HCT116 (cell line): ENCODE results near the gene CYP24A1. TPM values are rescaled to one million over a fixed set of nuclear protein-coding genes. Genes with fewer than 3 reads are reported as not detected.

ENCODE experiments used
- ATAC-seq: fragments of 200-7000 bp; cut with Tn5 transposase; 2 replicates; pipeline ENCODE4 v1.9.1; 2020; ENCODE audit warnings: mild to moderate bottlenecking, moderate library complexity
- BruUV-seq: library from RNA; stranded (reverse); fragments of 400-500 nt; replicated peaks from 2 replicates; lab custom pipeline; 2021; lab: Mats Ljungman, UMichigan
- CTCF ChIA-PET: fragments of 300-600 bp; sonication (Branson Sonifier 250); formaldehyde crosslinking; loops from one replicate; lab custom pipeline; 2021; ENCODE audit warnings: antibody characterized with exemption; lab: Charles Lee
- POLR2A ChIA-PET: fragments of 300-600, 350-600 bp; sonication (Branson Sonifier 250); formaldehyde crosslinking; loops from one replicate; lab custom pipeline; 2021; ENCODE audit warnings: antibody characterized with exemption; lab: Charles Lee
- RAD21 ChIA-PET, 2 experiments: fragments of 300-600 bp; sonication (Branson Sonifier 250); formaldehyde crosslinking; loops; one replicate each; lab custom pipeline; 2023; ENCODE audit warnings: low total read pairs in 2 of 2; ENCODE audit not compliant: uncharacterized antibody in 2 of 2, unreplicated experiment in 2 of 2, low non-redundant PET in 1 of 2; lab: Charles Lee
- DNase-seq: peaks from one replicate; pipeline ENCODE4 v3.0.0-alpha.2; 2010; ENCODE audit warnings: low read depth, low spot score
- H2AFZ ChIP-seq: fragments of 200-600 bp; shearing (Covaris generic), sonication (generic); 2 replicates; pipeline ENCODE4 v1.6.1; 2017; ENCODE audit warnings: low read depth, mixed run types, mixed read lengths, antibody characterized with exemption, low read length; ENCODE audit not compliant: poor library complexity, severe bottlenecking
- H3K27ac ChIP-seq: 2 replicates; pipeline ENCODE4 v1.5.1; 2012; ENCODE audit warnings: low read depth, low read length
- H3K27me3 ChIP-seq: fragments of 200-600 bp; sonication (generic); 2 replicates; pipeline ENCODE4 v1.6.1; 2016; ENCODE audit warnings: mixed run types, low read length, mixed read lengths; ENCODE audit not compliant: insufficient read depth
- H3K36me3 ChIP-seq, 2 experiments: fragments of 200-500 bp in 1 of 2; fragments of 200-600 bp in 1 of 2; sonication (Bioruptor generic) in 1 of 2; sonication (generic) in 1 of 2; 2 replicates each; pipeline versions ENCODE4 v1.5.1 to v1.6.1; 2014 to 2016; ENCODE audit warnings: low read length in 2 of 2, inconsistent platforms in 1 of 2, mixed read lengths in 1 of 2, mixed run types in 1 of 2; ENCODE audit not compliant: insufficient read depth in 2 of 2, control insufficient read depth in 1 of 2
- H3K4me1 ChIP-seq, 2 experiments: fragments of 200-600 bp in 1 of 2; sonication (generic) in 1 of 2; 2 replicates each; pipeline versions ENCODE4 v1.5.1 to v1.6.1; 2012 to 2017; ENCODE audit warnings: low read length in 2 of 2, inconsistent platforms in 1 of 2, mild to moderate bottlenecking in 1 of 2, mixed read lengths in 1 of 2, mixed run types in 1 of 2, moderate library complexity in 1 of 2; ENCODE audit not compliant: insufficient read depth in 2 of 2, control insufficient read depth in 1 of 2
- H3K4me2 ChIP-seq: fragments of 200-600 bp; sonication (generic); 2 replicates; pipeline ENCODE4 v1.6.1; 2017; ENCODE audit warnings: mixed run types, low read length, mixed read lengths
- H3K4me3 ChIP-seq, 2 experiments: fragments of 200-600 bp in 1 of 2; sonication (generic) in 1 of 2; replicated peaks in 1 of 2; 2 replicates each; pipeline ENCODE4 v1.5.1; 2011 to 2016; ENCODE audit warnings: low read length in 2 of 2, control low read depth in 1 of 2, low read depth in 1 of 2, mild to moderate bottlenecking in 1 of 2, mixed read lengths in 1 of 2, mixed run types in 1 of 2
- H3K79me2 ChIP-seq: fragments of 200-600 bp; sonication (generic); 2 replicates; pipeline ENCODE4 v1.6.1; 2017; ENCODE audit warnings: mild to moderate bottlenecking, mixed run types, low read length, moderate library complexity, mixed read lengths; ENCODE audit not compliant: insufficient read depth
- H3K9ac ChIP-seq: fragments of 200-600 bp; sonication (generic); 2 replicates; pipeline ENCODE4 v1.6.1; 2016; ENCODE audit warnings: low read length, mixed read lengths
- H3K9me2 ChIP-seq: fragments of 200-600 bp; sonication (generic), shearing (Covaris generic); 2 replicates; pipeline ENCODE4 v1.6.1; 2017; ENCODE audit warnings: mixed run types, mild to moderate bottlenecking, moderate library complexity; ENCODE audit not compliant: insufficient read depth
- H3K9me3 ChIP-seq, 2 experiments: fragments of 200-500 bp in 1 of 2; fragments of 200-600 bp in 1 of 2; sonication (Bioruptor generic) in 1 of 2; sonication (generic) in 1 of 2; 2 replicates each; pipeline ENCODE4 v1.6.1; 2014 to 2017; ENCODE audit warnings: low read length in 2 of 2, mixed read lengths in 2 of 2, inconsistent platforms in 1 of 2, low read depth in 1 of 2, mild to moderate bottlenecking in 1 of 2, mixed run types in 1 of 2, moderate library complexity in 1 of 2; ENCODE audit not compliant: control insufficient read depth in 1 of 2, insufficient read depth in 1 of 2
- H4K20me1 ChIP-seq: fragments of 200-600 bp; sonication (generic), shearing (Covaris generic); 2 replicates; pipeline ENCODE4 v1.6.1; 2017; ENCODE audit warnings: mixed run types, mild to moderate bottlenecking, moderate library complexity; ENCODE audit not compliant: insufficient read depth
- EGR1 ChIP-seq: IDR thresholded peaks from 2 replicates; pipeline ENCODE4 v1.6.1; 2012; ENCODE audit warnings: low read depth
- EZH2 ChIP-seq: fragments of 200-600 bp; sonication (generic); IDR thresholded peaks from 2 replicates; pipeline ENCODE4 v1.6.1; 2017; ENCODE audit warnings: antibody characterized with exemption, mixed run types
- FOSL1 ChIP-seq: IDR thresholded peaks from 2 replicates; pipeline ENCODE4 v1.6.1; 2012; ENCODE audit warnings: low read depth
- POLR2AphosphoS5 ChIP-seq: IDR thresholded peaks from 2 replicates; pipeline ENCODE4 v1.6.1; 2011; ENCODE audit warnings: mild to moderate bottlenecking, low read depth, low read length, moderate library complexity
- RAD21 ChIP-seq: IDR thresholded peaks from 2 replicates; pipeline ENCODE4 v1.6.1; 2012; ENCODE audit warnings: low read depth, mild to moderate bottlenecking
- SIN3A ChIP-seq: IDR thresholded peaks from 2 replicates; pipeline ENCODE4 v1.6.1; 2012; ENCODE audit warnings: low read depth
- SP1 ChIP-seq: IDR thresholded peaks from 2 replicates; pipeline ENCODE4 v1.6.1; 2012; ENCODE audit warnings: low read depth
- YY1 ChIP-seq: IDR thresholded peaks from 2 replicates; pipeline ENCODE4 v1.6.1; 2011; ENCODE audit warnings: low read length, low read depth, moderate library complexity, mild to moderate bottlenecking; ENCODE audit not compliant: insufficient replicate concordance; ENCODE audit errors: extremely low read depth
- intact Hi-C: fragments of 100-400 bp; cut with micrococcal nuclease; formaldehyde crosslinking; loops from 2 replicates; pipeline ENCODE4 v1.10.0; 2022
- total RNA-seq: library from RNA; stranded (reverse); gene quantifications from one replicate; pipeline ENCODE4 v1.2.1, GENCODE V29; 2021; ENCODE audit not compliant: unreplicated experiment
- TF ChIP-seq, protein P1 (sequence below): IDR thresholded peaks from 2 replicates; pipeline ENCODE4 v1.6.1; 2012; ENCODE audit warnings: low read depth
- TF ChIP-seq, protein P2 (sequence below), 3 experiments: fragments of 200-600 bp in 1 of 3; sonication (generic) in 1 of 3; IDR thresholded peaks in 2 of 3; conservative IDR thresholded peaks in 1 of 3; 2 replicates each; pipeline ENCODE4 v1.5.1; 2012 to 2017; ENCODE audit warnings: low read depth in 2 of 3, low read length in 2 of 3, antibody characterized with exemption in 1 of 3, borderline replicate concordance in 1 of 3, control low read depth in 1 of 3, mild to moderate bottlenecking in 1 of 3, mixed read lengths in 1 of 3, mixed run types in 1 of 3, moderate library complexity in 1 of 3; ENCODE audit not compliant: insufficient read depth in 1 of 3
- TF ChIP-seq, protein P3 (sequence below): IDR thresholded peaks from 2 replicates; pipeline ENCODE4 v1.6.1; 2012

Gene CYP24A1
- total RNA-seq, 1 experiment from 2014 or later = 267 TPM

DNA sequence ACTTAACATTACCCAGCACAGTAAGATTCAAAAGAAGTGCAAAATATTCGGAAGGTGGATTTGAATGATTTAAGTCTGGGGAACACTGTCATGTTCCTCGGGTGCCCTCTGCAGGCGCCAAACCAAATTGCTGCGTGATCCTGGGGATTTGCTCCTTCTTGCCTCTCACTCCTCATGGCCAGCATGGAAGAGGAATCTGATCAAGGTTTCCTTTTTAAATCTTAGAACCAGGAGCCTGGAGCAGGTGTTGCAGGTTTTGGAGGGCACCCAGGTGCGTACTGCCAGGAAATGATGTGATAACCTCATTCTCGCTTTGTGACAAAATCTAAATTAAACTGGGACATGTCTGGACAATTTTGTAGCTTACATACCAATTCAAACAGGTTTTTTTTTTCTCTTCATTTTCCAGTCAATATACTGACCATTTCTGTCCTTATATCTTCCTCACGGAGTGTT, 26.0 kb upstream of the CYP24A1 start:
- DNase-seq (peak; percentile 71), ATAC-seq (peak; percentile 60)
- intact Hi-C loops = loop anchor here (1.0 to 5.0 kb wide), 3 partner anchors 103 to 622 kb away; no protein-coding TSS in a partner anchor
- ChIA-PET POLR2A (interaction anchor here (1.0 kb wide), 1 partner anchor 95 kb away, joined by 4 read pairs; no protein-coding TSS in a partner anchor), RAD21 (interaction anchor here (1.1 to 4.1 kb wide), 4 partner anchors 73 to 103 kb away, joined by 3 to 17 read pairs (median 9); no protein-coding TSS in a partner anchor), CTCF (interaction anchor here (0.7 to 6.3 kb wide), 17 partner anchors 9 to 448 kb away, joined by 3 to 162 read pairs (median 3); partner anchors contain the start of gene BCAS1)
- peak overlapping the region; percentile 85 for H2AFZ ChIP-seq
- no peaks in the 10 kb centered on the region for H3K9me3 ChIP-seq
- H3K4me1 ChIP-seq = peaks cover 39 to 52% of the 10 kb centered on the region in 2 experiments
- no peaks in the 10 kb centered on the region for H3K36me3 ChIP-seq
- no peak overlapping the region for H3K4me2 ChIP-seq
- H3K9ac ChIP-seq = peak overlapping the region; percentile 23; the same call in 1 of the 2 replicates
- H3K27me3 ChIP-seq = no peaks in the 10 kb centered on the region
- no peak overlapping the region for H3K4me3 ChIP-seq
- BruUV-seq = no TSS peak
- no peaks in the 10 kb centered on the region for H3K9me2 ChIP-seq
- H3K27ac ChIP-seq = no peak overlapping the region; the same call in 1 of the 2 replicates
- H4K20me1 ChIP-seq = no peaks in the 10 kb centered on the region
- TF ChIP-seq, protein P1, sequence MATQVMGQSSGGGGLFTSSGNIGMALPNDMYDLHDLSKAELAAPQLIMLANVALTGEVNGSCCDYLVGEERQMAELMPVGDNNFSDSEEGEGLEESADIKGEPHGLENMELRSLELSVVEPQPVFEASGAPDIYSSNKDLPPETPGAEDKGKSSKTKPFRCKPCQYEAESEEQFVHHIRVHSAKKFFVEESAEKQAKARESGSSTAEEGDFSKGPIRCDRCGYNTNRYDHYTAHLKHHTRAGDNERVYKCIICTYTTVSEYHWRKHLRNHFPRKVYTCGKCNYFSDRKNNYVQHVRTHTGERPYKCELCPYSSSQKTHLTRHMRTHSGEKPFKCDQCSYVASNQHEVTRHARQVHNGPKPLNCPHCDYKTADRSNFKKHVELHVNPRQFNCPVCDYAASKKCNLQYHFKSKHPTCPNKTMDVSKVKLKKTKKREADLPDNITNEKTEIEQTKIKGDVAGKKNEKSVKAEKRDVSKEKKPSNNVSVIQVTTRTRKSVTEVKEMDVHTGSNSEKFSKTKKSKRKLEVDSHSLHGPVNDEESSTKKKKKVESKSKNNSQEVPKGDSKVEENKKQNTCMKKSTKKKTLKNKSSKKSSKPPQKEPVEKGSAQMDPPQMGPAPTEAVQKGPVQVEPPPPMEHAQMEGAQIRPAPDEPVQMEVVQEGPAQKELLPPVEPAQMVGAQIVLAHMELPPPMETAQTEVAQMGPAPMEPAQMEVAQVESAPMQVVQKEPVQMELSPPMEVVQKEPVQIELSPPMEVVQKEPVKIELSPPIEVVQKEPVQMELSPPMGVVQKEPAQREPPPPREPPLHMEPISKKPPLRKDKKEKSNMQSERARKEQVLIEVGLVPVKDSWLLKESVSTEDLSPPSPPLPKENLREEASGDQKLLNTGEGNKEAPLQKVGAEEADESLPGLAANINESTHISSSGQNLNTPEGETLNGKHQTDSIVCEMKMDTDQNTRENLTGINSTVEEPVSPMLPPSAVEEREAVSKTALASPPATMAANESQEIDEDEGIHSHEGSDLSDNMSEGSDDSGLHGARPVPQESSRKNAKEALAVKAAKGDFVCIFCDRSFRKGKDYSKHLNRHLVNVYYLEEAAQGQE = no peak
- TF ChIP-seq EGR1 = no peak
- no peak for TF ChIP-seq EZH2
- no peak for TF ChIP-seq YY1
- TF ChIP-seq, protein P2, sequence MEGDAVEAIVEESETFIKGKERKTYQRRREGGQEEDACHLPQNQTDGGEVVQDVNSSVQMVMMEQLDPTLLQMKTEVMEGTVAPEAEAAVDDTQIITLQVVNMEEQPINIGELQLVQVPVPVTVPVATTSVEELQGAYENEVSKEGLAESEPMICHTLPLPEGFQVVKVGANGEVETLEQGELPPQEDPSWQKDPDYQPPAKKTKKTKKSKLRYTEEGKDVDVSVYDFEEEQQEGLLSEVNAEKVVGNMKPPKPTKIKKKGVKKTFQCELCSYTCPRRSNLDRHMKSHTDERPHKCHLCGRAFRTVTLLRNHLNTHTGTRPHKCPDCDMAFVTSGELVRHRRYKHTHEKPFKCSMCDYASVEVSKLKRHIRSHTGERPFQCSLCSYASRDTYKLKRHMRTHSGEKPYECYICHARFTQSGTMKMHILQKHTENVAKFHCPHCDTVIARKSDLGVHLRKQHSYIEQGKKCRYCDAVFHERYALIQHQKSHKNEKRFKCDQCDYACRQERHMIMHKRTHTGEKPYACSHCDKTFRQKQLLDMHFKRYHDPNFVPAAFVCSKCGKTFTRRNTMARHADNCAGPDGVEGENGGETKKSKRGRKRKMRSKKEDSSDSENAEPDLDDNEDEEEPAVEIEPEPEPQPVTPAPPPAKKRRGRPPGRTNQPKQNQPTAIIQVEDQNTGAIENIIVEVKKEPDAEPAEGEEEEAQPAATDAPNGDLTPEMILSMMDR (IDR thresholded peaks at IDR 0.05 in 2 of 3, conservative IDR thresholded peaks at IDR 0.05 in 1 of 3; ENCODE audit: borderline replicate concordance in 1 of 3, insufficient read depth in 1 of 3, low read depth in 2 of 3, low read length in 2 of 3) = peak; percentile 77 to 95 (median 93)
- no peak for TF ChIP-seq POLR2AphosphoS5
- TF ChIP-seq, protein P3, sequence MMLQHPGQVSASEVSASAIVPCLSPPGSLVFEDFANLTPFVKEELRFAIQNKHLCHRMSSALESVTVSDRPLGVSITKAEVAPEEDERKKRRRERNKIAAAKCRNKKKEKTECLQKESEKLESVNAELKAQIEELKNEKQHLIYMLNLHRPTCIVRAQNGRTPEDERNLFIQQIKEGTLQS = no peak
- TF ChIP-seq SIN3A = no peak
- no peak for TF ChIP-seq SP1
- TF ChIP-seq FOSL1 = no peak; the same call in 1 of the 2 replicates
- peak; percentile 94 for TF ChIP-seq RAD21
- TF ChIP-seq, all 23 proteins: peak for 2
- no peaks in the 10 kb centered on the region for H3K79me2 ChIP-seq
